Stimulated activated CD8-positive, alpha-beta memory T cell treated with anti-CD3 and anti-CD28 coated beads, Interleukin-15, amount 100 ng/mL, for 48 hours (primary cell): Measurements from ENCODE around the gene RFTN2.
"Not testable (repeated sequence)": the region's sequence is repeated elsewhere in the genome, so short reads cannot be mapped to it uniquely, and the experiment has no call there.

Experiments
- DNase-seq, 2 donors: peaks; one replicate each; pipeline ENCODE4 v3.0.0-alpha.2; 2020; ENCODE audit warnings: low read depth in 2 of 2

RFTN2 gene

DNA sequence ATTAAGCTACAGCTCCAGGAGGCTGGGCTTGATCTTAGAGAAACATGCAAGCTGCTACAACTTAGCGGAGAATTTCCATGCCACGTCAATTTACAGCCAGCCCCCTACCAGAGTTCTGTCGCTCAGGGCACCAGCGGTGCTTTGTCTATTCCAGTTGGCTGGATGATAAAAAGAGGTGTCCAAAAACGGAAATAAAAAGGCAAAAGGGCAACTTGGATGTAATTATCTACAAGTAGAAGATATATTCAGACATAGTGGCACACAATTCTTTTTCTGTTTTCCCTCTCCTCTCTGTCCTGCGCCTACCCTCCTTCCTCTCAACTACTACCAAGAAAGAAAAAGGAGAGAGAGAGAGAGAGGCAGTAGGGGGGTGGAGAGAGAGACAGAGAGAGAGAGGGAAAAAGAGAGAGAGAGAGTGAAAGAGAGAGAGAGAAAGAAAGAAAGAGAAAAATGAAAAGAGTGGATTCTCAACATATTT lies 363 bp upstream of the RFTN2 start:
- DNase-seq: no peak

DNA sequence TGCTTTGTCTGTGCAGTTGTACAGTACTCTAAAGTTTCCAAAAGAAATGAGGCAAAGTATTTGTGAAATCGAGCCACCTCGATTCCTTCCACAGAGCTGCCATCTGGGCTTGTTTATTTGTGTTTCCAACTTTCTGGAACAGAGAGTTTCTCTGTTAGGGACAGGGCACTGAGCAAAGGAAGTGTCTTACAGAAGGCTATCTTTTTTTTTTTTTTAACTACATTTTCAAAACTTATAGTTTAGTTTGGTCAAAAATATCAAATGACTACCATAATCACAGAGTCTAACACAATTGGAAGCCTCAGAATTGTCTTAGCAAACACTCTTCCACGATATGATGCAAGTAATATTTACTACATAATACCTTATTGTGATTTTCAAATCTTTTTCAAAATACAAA lies 796 bp downstream of the RFTN2 start:
- DNase-seq: no peak

DNA sequence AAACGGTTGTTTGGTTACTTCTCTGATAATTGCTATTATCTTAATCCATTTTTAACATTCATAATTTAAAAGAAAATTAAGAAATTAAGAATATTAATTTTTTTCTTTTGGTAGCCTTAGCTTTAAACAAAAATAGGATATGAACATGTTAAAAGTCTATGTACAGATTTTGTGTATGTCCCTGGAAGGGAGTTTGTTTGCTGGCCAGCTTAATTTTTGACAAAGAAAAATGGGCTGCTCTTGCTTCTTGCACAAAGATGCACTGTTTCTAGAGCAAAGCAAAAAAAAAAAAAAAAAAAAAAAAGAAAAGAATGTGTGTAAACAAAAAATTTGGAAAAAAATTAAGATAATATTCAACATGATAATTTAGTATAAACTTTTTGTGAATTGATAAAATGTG lies 1.3 kb downstream of the RFTN2 start:
- no peak for DNase-seq

DNA sequence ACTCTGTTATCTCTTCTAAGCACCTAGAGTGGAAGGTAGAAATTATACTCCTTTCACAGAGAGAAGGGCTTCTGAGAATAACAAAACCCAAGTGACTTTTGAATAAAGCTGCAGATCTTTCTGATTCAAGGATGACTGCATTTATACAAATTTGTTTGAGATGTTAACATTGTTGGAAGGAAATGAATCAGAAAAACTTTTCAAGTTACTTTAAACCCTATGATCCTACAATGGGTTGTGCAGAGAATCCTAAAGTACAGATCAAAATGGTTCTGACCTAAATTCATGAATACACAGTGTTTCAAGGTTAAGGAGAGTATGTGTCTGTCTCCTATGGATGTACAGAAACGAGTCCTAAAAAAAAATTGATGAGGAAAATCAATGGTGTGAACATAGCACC lies 1.8 kb downstream of the RFTN2 start:
- no peak for DNase-seq

DNA sequence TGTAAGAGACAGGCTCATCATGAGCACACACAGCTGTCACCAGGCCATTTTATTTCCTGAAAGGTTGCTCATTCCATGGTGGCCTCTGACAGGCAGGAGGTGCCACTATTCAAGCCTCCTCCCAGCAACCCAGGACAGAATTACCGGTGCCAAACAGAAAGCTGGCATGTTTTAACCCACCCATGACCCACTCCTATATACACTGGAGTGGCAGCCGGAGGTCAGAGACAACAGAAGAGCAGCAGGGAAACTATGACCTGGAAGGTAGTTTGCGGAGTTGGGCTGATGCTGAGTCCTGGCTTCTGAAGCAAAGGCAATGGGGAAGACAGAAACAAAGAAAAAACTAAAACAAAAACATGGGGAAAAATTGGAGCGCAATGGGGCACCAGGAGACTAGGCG lies 2.3 kb downstream of the RFTN2 start:
- no peak for DNase-seq

DNA sequence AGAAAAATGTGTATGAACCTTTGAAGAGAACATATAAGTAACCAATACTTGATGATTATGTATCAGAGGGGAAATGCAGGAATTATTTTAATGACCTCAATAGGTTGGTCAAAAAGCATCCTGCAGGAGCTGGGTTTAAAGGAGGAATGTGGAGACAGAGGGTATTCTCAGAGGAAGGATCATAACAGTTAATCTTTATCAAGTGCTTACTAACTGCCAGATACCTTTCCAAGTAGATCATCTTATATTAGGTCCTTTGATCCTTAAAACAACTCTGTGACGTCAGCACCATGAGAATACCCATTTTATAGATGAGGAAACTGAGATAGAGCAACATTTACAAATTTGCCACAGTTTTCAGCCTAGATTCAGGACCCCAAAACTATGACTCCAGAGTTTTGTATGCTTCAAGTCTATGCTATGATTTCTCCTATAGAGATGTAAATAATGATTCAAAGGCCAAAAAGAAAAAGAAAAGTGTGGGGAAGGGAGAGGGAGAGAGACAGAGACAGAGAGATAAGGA lies 3.0 kb downstream of the RFTN2 start:
- no peak for DNase-seq

DNA sequence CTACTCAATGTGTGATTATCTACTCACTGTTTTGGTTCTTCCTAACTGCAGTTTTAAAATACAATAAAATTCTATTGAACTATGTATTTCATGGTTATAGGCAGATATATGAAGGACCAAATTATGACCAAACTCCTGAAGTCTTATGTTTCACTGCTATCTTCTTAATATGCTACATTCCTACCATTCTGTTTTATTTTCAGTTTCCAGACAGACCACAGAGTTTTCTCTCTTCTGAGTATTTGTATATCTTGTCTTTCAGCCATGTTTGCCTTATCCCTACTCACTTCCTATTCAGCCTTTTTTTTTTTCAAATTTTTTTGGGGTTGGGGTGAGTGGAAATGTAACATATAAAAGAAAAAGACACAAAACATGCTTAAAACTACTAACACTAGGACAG lies 6.3 kb downstream of the RFTN2 start:
- no peak for DNase-seq

DNA sequence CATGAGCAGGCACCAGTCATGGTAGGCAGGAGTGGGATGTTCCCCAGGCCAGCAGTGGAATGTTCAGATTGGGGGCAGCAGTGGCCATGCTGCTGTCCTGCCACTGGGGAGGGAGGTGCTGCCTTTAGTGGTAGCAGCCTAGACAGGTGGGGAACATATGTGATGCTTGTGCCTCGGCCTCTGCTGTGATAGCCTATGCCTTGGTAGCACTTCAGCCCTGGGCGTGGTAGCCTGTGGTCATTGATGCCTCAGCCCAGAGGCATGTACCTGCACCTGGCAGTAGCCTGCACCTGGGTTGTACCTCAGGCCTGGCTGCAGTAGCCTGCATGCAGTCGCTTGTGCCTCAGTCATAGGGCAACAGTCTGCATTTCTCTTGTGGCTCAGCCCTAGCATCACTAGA lies 7.1 kb downstream of the RFTN2 start:
- DNase-seq: no peak

DNA sequence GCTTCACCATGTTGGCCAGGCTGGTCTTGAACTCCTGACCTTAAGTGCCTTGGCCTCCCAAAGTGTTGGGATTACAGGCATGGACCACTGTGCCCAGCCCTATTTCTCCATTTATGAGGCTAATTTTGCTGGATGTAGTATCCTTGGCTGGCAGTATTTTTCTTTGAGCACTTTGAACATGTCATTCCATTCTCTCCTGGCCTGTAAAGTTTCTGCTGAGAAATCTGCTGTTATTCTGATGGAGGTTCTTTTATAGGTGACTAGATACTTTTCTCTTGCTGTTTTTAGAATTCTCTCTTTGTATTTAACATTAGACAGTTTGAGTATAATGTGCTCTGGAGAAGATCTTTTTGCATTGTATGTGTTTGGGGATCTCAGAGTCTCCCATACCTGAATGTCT lies 9.1 kb downstream of the RFTN2 start:
- DNase-seq: no peak

DNA sequence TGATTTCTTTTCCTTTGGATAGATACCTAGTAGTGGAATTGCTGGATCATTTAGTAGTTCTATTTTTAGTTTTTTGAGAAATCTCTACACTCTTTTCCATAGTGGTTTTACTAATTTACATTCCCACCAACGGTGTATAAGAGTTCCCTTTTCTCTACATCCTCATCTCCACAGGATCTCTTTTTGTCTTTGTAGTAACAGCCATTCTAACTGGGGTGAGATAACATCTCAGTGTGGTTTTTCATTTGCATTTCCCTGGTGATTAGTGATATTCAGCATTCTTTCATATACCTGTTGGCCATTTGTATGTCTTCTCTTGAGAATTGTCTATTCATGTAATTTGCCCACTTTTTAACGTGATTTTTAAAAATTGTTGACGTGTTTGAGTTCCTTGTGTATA lies 13.8 kb downstream of the RFTN2 start:
- DNase-seq: no peak

DNA sequence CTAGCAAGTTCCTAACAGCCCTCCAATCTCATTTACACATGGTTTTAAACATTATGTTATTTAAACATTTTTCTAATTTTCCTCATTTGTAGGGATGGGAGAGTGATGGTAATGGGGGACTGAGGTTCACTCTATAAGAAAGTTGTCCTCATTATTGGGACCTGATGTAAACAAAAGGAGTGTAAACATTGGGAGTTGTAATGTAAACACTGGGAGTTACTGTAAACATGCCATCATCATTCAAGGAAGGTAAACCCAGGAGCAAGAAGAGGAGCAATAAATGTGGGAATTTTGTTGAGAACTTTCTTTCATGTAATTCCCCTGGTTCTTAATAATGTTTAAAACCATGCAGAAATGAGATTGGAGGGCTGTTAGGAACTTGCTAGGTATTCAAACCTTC lies 17.8 kb downstream of the RFTN2 start:
- no peak for DNase-seq

DNA sequence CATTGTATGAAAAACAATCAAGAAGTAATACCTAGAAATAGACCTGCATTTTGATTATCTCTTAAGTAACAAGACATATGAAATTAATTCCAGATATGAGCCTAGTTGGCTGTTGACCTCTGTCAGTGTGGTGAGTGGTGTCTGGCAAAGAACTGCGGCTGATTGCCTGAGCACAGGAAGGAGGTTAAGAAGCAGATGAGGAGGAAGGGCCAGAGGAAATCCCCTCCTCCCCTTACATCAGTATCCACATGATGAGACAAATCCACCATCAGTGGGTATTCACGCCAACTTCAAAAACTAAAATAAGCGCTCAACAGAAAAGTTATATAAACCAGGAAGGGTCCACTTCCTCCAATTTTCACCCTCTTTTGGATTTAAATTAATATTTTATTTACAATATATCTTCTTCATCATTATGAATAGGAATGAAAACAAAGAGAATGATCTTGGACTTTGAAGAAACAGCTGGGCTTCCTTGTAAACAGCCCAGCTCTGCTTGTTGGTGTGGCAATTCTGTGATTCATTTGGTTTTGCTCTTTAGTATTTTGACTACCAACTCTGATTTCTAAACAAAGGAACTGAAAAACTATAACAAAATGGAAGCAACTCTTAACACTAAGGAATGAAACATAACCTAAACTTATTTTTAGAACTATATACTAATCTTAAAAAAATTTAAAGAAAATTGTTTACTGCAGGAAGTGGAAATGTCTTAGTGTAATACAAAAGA lies 27.3 kb downstream of the RFTN2 start:
- no peak for DNase-seq

DNA sequence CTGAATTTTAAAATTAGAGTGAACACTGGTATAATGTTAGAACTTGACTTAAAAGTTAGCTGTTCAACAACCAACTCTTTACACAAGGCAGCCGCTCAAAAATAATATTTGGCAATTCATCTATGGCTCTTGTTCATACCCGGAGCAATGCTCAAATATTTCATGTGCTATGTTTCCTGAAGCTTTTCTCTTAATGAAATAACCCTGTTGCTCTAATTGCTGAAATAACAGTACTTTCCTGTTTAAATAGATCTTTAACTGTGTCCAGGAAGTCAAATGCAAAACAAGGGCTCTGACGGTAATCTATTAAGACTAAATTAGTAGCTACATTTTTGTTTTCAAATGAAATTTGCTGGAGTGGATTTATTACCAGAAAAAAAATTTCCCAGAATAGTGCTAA lies 33.7 kb downstream of the RFTN2 start:
- DNase-seq: no peak

DNA sequence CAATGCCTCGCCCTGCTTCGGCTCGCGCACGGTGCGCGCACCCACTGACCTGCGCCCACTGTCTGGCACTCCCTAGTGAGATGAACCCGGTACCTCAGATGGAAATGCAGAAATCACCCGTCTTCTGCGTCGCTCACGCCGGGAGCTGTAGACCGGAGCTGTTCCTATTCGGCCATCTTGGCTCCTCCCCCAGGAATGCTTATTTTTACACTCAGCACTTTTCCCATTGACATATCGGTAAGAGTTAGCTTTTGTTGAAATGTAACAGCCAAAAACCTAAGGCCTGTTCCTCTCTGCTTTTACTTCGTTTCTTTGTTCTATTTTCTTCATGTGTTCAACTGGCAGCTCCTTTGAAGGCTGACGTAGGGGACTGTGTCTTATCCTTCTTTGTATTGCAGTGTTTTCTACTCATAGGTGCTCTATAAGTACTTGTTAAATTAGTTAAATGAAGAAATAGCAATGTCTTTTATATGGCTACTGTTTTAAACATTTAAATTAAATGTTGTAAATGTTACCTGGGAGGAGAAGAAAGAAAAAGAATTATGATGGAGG lies 34.7 kb downstream of the RFTN2 start:
- not testable (repeated sequence) for DNase-seq

DNA sequence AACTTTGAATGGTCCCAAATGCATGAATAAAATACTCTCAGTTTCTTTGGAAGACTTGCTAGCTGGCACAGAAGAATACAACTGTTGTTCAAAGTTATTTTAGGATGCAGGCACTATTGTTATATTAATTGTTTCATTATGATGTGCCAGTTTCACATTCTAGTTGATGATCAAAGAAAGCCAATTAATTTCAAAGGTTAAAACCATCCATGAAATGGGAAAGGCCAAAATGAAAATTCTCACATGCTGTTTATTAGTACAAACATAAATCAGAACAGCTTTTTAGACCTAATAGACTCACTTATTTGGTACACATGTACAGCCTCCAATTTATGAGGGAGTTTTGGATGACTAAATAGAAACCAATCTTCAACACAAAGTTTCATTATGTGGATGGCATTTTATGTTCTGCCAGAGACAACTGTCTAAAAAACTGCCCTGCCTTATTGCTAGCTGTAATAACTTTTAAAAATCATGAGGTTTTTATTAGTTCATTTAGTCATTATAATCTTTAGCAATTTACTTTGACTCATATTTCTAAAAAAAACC lies 42.2 kb downstream of the RFTN2 start:
- no peak for DNase-seq

DNA sequence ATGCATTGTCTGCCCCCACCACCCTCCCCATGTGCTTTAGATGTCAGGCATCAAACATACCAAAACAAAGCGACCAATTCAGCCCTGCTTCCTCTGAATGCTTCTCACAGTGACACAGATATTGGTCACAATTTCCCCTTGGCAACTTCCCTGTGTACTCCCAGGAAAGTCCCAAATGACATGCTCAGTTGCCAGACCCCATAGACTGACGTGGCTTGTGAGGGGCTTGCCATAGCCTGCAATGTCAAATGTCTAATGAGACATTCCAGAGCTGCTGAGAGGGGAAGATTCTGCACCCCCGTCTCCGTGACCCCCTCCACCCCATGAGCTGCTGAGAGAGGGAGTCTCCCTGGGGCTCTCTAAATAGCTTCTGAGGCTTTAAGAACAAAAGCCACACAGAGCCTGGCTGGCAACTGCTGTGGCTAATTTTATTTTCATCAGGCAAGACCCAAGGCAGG lies 47.3 kb downstream of the RFTN2 start:
- DNase-seq: no peak

DNA sequence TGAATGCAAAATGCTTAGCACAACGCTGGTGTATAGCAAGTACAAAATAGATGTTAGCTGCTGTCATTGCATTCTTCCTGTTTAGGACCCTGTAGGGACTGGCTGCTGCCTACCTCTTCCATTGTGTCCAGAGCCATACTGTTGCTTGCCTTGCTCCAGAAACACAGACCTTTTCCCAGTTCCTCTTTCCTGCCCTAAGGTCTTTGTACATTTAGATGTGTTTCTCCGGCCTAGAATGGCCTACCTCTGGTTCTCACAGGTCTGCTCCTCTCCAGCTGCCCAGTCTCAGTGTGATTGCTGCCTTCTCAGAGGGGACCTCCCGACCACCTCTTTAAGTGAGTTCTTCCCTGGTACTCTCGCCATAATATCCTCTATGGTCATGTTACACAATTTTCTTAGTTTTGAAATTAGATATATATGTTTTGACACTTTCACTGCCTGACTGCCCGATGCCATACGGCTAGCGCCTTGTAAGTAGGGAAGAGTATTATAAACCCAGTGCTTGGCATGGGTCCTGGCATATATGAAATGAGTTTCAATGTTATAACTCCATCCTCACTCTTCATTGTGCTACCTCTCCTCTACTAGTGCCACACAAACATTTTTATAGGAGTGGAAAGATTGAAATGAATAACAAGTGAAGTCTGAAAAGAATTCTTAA lies 48.3 kb downstream of the RFTN2 start:
- no peak for DNase-seq

DNA sequence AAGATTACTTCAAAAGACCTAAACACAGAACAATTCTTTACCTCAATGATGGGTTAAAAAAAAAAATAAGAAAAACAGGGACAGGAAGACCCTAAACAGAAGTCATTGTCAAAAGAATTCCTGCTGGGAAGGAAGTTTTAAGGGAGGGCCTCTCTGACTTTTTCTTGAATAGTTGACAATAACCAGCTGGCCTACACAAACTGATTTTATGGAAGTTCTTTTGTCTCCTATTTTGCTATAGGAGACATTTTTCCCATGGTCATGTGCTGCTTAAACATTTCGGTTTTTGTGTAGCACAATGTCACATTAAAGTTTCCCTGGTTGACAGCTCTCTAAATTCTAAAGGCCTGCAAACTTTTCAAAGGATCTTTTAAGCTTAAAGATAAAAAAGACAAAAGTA lies 55.3 kb downstream of the RFTN2 start:
- DNase-seq: no peak

DNA sequence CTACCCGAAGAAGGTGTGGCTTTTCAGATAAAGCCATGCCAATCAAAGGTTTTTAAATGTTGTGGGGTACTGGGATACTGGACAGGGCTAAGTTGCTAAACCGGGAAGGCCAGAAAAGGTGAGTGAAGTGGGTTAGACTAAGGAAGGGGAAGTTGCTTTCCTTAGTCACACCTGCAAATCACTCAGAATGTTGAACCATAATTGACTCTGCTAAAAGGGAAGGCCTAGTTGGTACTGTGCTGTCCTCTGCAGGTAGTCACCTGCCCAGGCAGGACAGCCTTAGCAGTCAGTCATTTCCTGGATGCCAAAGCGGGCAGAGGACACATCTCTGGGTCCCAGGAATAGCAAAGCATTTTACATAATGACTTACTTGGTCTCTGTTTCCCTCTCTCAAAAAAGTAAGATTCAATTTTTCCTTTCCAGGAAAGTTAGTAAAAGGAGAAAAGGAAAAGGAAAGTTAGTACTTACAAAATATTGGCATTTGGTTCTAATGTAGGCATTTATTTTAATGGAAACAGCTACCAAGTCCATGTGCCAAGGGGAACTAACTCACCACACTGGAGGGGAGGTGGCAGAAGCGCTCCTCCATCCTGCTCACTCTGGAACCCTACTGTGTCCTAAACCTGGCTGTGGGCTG lies 60.3 kb downstream of the RFTN2 start:
- DNase-seq: no peak

DNA sequence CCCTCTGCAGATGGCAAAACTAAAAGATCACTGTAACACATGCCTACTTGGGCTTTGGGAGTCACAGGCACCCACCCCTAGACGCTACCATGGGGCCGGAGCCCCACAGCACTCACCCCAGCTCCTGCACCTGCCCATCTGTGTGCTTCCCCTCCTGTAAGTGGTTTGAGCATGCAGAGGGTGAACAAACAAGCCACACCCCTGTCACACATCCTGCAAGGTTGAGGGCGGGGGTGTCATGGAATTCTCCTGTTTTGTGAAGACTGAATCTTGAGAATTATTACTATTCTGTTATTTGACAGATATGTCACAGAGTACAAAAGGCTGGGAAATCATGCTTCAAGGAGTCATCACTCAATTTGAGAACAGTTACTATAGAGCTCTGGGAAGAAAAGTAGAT lies 60.9 kb downstream of the RFTN2 start:
- DNase-seq: no peak

DNA sequence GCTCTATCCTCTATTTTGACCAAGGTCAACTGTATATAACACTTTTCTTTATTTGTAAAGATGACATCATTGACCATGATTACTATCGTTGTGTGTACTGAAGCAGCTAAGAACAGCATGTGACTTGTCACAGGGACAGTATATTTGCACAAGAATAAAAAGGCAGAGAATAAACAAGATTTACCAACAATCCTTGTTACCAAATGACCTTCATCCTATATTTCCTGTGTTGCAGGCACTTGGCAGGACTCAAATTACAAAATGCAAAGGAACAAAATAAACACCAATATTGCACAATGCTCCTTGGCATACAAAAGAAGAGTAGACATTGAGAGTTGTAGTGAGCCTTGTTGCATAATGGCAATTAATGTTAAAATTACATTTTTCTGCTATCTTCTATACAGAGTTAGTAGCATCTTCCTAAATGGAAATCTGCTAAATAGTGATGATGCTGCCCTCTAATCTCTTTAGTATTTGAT lies 61.8 kb downstream of the RFTN2 start:
- DNase-seq: no peak

DNA sequence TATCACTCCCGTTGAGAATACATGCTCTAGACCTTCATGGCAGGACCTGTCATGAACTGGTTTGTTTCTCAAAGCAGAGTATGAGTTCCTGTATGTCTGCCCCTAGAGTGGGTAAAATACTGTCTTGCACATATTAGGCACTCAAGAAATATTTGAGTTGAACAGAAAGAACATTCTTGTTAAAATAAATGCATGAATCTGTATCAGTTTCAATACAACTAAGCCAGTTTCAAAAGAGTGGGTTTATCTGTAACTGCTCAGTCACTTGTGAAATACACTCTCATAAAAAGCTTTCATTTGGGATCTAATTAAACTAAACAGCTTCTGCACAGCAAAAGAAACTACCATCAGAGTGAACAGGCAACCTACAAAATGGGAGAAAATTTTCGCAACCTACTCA lies 69.2 kb downstream of the RFTN2 start:
- no peak for DNase-seq
